Measurements from ENCODE around the gene SRP9.
"Not testable (repeated sequence)": the region's sequence is repeated elsewhere in the genome, so short reads cannot be mapped to it uniquely, and the experiment has no call there.

- not testable (repeated sequence) for TF ChIP-seq CTCF, POLR2A, EP300 (IDR thresholded peaks at IDR 0.05)
Measured at GRCh38 chr1:225796097-225796496, 18.5 kb downstream of the SRP9 start.
